HG02973 (cell line): ENCODE measurements around the gene PDZD2.

ENCODE experiments used
- ATAC-seq: cut with Tn5 transposase; IDR thresholded peaks from one replicate; pipeline ENCODE4 v1.9.1; 2021; ENCODE audit warnings: moderate library complexity; ENCODE audit not compliant: unreplicated experiment

Gene PDZD2

GRCh38 chr5:31913808-31914207, 274.9 kb downstream of the PDZD2 start:
- no peak for ATAC-seq

GRCh38 chr5:31916327-31916726, 277.4 kb downstream of the PDZD2 start:
- no peak for ATAC-seq

- no peak for ATAC-seq
These were observed 279.8 kb downstream of the PDZD2 start for GRCh38 chr5:31918739-31919138.

- ATAC-seq = no peak
These were observed 282.9 kb downstream of the PDZD2 start for GRCh38 chr5:31921852-31922305.

- no peak for ATAC-seq
These were observed 285.1 kb downstream of the PDZD2 start for GRCh38 chr5:31924005-31924404.

GRCh38 chr5:31931874-31932273, 292.9 kb downstream of the PDZD2 start:
- ATAC-seq = no peak

- ATAC-seq = no peak
These were observed 295.2 kb downstream of the PDZD2 start for GRCh38 chr5:31934156-31934555.

- ATAC-seq = no peak
These were observed 296.8 kb downstream of the PDZD2 start for GRCh38 chr5:31935496-31936369.

GRCh38 chr5:31936683-31937082, 297.8 kb downstream of the PDZD2 start:
- no peak for ATAC-seq

GRCh38 chr5:31937226-31937625, 298.3 kb downstream of the PDZD2 start:
- no peak for ATAC-seq

GRCh38 chr5:31937703-31938102, 298.8 kb downstream of the PDZD2 start:
- ATAC-seq = no peak

- ATAC-seq = no peak
These were observed 300.2 kb downstream of the PDZD2 start for GRCh38 chr5:31939151-31939550.

- ATAC-seq = no peak
These were observed 302.3 kb downstream of the PDZD2 start for GRCh38 chr5:31941151-31941755.

GRCh38 chr5:31942546-31942945, 303.6 kb downstream of the PDZD2 start:
- ATAC-seq = no peak

- no peak for ATAC-seq
These were observed 305.9 kb downstream of the PDZD2 start for GRCh38 chr5:31944684-31945445.

- no peak for ATAC-seq
These were observed 309.1 kb downstream of the PDZD2 start for GRCh38 chr5:31948006-31948405.

GRCh38 chr5:31952067-31952466, 313.1 kb downstream of the PDZD2 start:
- no peak for ATAC-seq

- no peak for ATAC-seq
These were observed 315.2 kb downstream of the PDZD2 start for GRCh38 chr5:31954091-31954490.

- no peak for ATAC-seq
These were observed 318.2 kb downstream of the PDZD2 start for GRCh38 chr5:31957151-31957550.

GRCh38 chr5:31962351-31962751, 323.4 kb downstream of the PDZD2 start:
- no peak for ATAC-seq

GRCh38 chr5:31962871-31963307, 324.0 kb downstream of the PDZD2 start:
- ATAC-seq = no peak
